Cardiac fibroblast (primary cell): ENCODE measurements around the gene HERC4.
"Not testable (repeated sequence)": the region's sequence is repeated elsewhere in the genome, so short reads cannot be mapped to it uniquely, and the experiment has no call there.

Experiments
- DNase-seq, 2 donors: peaks; one replicate each; pipeline versions ENCODE4 v3.0.0 to v3.0.0-alpha.2; 2010; ENCODE audit warnings: low read depth in 2 of 2
- H3K4me3 ChIP-seq, 2 donors: replicated peaks in 1 of 2; 1 replicate in 1 of 2; 2 replicates in 1 of 2; pipeline ENCODE4 v1.5.1; 2011; ENCODE audit warnings: low read depth in 2 of 2, low read length in 2 of 2, mild to moderate bottlenecking in 2 of 2, moderate library complexity in 1 of 2
- TF ChIP-seq, protein P1 (sequence below): IDR thresholded peaks from one replicate; pipeline ENCODE4 v1.5.1; 2011; ENCODE audit warnings: low read depth, mild to moderate bottlenecking, low read length, inconsistent platforms

The HERC4 gene

DNA sequence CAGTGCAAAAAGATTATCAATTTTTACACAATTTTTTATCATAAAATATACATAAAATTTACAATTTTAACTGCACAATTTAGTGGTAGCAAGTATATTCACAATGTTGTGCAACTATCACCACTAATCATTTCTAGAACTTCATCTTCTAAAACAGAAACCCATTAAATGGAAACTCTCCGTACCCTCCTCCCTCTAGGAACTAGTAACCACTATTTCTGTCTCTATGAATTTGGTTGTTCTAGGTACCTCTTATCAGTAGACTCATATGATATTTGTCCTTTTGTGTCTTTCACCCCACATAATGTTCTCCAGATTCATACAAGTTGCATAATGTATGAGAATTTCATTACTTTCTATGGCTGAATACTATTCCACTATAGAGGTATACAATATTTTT lies 73.5 kb downstream of the HERC4 start:
- DNase-seq, result no peak
- TF ChIP-seq, protein P1, sequence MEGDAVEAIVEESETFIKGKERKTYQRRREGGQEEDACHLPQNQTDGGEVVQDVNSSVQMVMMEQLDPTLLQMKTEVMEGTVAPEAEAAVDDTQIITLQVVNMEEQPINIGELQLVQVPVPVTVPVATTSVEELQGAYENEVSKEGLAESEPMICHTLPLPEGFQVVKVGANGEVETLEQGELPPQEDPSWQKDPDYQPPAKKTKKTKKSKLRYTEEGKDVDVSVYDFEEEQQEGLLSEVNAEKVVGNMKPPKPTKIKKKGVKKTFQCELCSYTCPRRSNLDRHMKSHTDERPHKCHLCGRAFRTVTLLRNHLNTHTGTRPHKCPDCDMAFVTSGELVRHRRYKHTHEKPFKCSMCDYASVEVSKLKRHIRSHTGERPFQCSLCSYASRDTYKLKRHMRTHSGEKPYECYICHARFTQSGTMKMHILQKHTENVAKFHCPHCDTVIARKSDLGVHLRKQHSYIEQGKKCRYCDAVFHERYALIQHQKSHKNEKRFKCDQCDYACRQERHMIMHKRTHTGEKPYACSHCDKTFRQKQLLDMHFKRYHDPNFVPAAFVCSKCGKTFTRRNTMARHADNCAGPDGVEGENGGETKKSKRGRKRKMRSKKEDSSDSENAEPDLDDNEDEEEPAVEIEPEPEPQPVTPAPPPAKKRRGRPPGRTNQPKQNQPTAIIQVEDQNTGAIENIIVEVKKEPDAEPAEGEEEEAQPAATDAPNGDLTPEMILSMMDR, result no peak
- no peak overlapping the region for H3K4me3 ChIP-seq

DNA sequence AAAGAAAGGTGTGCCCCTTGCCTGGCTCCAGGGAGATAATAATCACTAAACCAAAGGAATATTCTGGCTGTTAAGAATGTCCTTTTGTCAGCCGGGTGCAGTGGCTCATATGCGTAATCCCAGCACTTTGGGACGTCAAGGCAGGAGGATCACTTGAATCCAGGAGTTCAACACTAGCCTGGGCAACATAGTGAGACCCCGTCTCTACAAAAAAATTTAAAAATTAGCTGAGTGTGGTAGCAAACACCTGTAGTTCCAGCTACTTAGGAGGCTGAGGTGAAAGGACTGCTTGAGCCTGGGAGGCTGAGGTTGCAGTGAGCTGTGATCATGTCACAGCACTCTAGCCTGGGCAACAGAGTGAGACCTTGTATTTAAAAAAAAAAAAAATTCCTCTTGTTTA lies 74.1 kb downstream of the HERC4 start:
- DNase-seq, result no peak
- TF ChIP-seq, protein P1, result no peak
- no peak overlapping the region for H3K4me3 ChIP-seq

DNA sequence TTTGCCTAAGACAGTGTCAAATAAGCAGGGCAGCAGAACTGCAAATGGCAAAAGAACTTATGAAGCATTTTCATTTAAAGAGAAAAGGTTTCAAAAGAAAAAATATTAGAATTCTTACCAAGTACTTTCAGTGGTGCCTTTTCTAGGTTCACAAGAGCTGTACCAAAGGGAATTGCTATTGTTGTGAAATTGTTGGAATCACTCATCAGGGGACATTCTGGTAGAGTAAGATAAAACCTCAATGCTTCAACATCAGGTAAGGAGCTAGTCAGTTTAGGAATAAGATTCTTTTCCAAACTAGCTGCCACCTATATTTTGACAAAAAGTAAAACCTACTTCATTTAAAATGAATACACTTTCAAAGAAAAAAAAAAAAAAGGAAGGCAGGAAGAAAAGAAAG lies 85.0 kb downstream of the HERC4 start:
- TF ChIP-seq, protein P1, result no peak
- no peak for DNase-seq
- no peak overlapping the region for H3K4me3 ChIP-seq

DNA sequence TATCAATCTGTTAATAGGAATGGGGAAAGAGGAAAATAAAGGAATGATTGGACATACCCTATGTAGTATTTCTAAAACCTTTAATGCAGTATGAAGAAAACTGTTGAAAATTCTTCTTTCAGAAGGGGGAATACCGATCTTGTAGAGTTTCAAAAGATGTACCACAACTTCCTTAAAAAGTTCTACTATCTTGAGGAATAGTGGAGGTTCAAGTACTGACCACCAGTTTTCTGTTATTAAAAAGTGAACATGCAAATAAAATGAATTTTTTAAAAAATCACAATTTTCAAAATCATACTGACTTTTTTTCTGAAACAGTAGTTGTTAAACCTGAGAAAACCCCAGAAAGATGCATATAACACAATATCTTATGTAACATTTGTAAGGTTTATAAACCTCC lies 86.5 kb downstream of the HERC4 start:
- TF ChIP-seq, protein P1, result no peak
- no peak for DNase-seq
- H3K4me3 ChIP-seq, result no peak overlapping the region

- not testable (repeated sequence) for H3K4me3 ChIP-seq, DNase-seq
These were observed 92.5 kb downstream of the HERC4 start for GRCh38 chr10:67982603-67983002.

GRCh38 chr10:67978749-67979148 lies 96.3 kb downstream of the HERC4 start:
- no peak overlapping the region for H3K4me3 ChIP-seq
- TF ChIP-seq, protein P1, result no peak
- DNase-seq, result peak in 1 of 2 donors; percentile 5

GRCh38 chr10:67977251-67977650 lies 97.8 kb downstream of the HERC4 start:
- TF ChIP-seq, protein P1, result no peak
- H3K4me3 ChIP-seq, result no peak overlapping the region

More at GRCh38 chr10:67977251-67977650, 97.8 kb downstream of the HERC4 start:
- no peak for DNase-seq
